T-helper 1 cell treated with Interleukin-12 subunit alpha and Interleukin-12 subunit beta and Interleukin-4 antibody, amounts not matched to agents 30 μg/mL and 1 μg/mL, for 36 hours (primary cell): ENCODE measurements around the gene CA10.

Experiments
- H3K27ac Mint-ChIP-seq: one replicate; pipeline ENCODE4 v1.8.0; 2021; ENCODE audit warnings: mild to moderate bottlenecking, mixed read lengths
- H3K27me3 Mint-ChIP-seq: one replicate; pipeline ENCODE4 v1.8.0; 2021; ENCODE audit warnings: low read depth, mixed read lengths
- H3K36me3 Mint-ChIP-seq: one replicate; pipeline ENCODE4 v1.8.0; 2021; ENCODE audit warnings: low read depth, mixed read lengths
- H3K4me1 Mint-ChIP-seq: one replicate; pipeline ENCODE4 v1.8.0; 2021; ENCODE audit warnings: low read depth, mixed read lengths
- H3K4me3 Mint-ChIP-seq: one replicate; pipeline ENCODE4 v1.8.0; 2021; ENCODE audit warnings: mild to moderate bottlenecking, moderate library complexity, mixed read lengths
- H3K9me3 Mint-ChIP-seq: one replicate; pipeline ENCODE4 v1.8.0; 2021; ENCODE audit warnings: mixed read lengths

The CA10 gene

GRCh38 chr17:51803161-51803560, 355.4 kb downstream of the CA10 start:
- H3K9me3 Mint-ChIP-seq = no peaks in the 10 kb centered on the region
- H3K4me1 Mint-ChIP-seq = no peaks in the 10 kb centered on the region
- H3K36me3 Mint-ChIP-seq = no peaks in the 10 kb centered on the region
- H3K4me3 Mint-ChIP-seq = no peak overlapping the region
- H3K27ac Mint-ChIP-seq = no peak overlapping the region
- H3K27me3 Mint-ChIP-seq = peaks cover 10% of the 10 kb centered on the region

- Mint-ChIP-seq H3K36me3 (no peaks in the 10 kb centered on the region), H3K9me3 (no peaks in the 10 kb centered on the region), H3K4me3 (no peak overlapping the region), H3K27me3 (peaks cover 10% of the 10 kb centered on the region), H3K4me1 (no peaks in the 10 kb centered on the region), H3K27ac (no peak overlapping the region)
Observed at GRCh38 chr17:51802544-51802943, 356.0 kb downstream of the CA10 start.

GRCh38 chr17:51801626-51802025, 356.9 kb downstream of the CA10 start:
- Mint-ChIP-seq H3K4me1 (no peaks in the 10 kb centered on the region), H3K36me3 (no peaks in the 10 kb centered on the region), H3K9me3 (no peaks in the 10 kb centered on the region)

GRCh38 chr17:51799981-51800380, 358.5 kb downstream of the CA10 start:
- H3K9me3 Mint-ChIP-seq = no peaks in the 10 kb centered on the region
- no peak overlapping the region for H3K4me3 Mint-ChIP-seq
- no peaks in the 10 kb centered on the region for H3K4me1 Mint-ChIP-seq
- H3K27ac Mint-ChIP-seq = no peak overlapping the region
- no peaks in the 10 kb centered on the region for H3K36me3 Mint-ChIP-seq
- peaks cover 8% of the 10 kb centered on the region for H3K27me3 Mint-ChIP-seq

More at GRCh38 chr17:51801626-51802025, 356.9 kb downstream of the CA10 start:
- no peak overlapping the region for H3K27ac Mint-ChIP-seq
- peaks cover 10% of the 10 kb centered on the region for H3K27me3 Mint-ChIP-seq
- H3K4me3 Mint-ChIP-seq = no peak overlapping the region

GRCh38 chr17:51799240-51799639, 359.3 kb downstream of the CA10 start:
- no peak overlapping the region for H3K27ac Mint-ChIP-seq
- no peaks in the 10 kb centered on the region for H3K36me3 Mint-ChIP-seq
- H3K4me3 Mint-ChIP-seq = no peak overlapping the region
- H3K27me3 Mint-ChIP-seq = peaks cover 6% of the 10 kb centered on the region
- H3K4me1 Mint-ChIP-seq = no peaks in the 10 kb centered on the region
- H3K9me3 Mint-ChIP-seq = no peaks in the 10 kb centered on the region

- Mint-ChIP-seq H3K4me1 (no peaks in the 10 kb centered on the region), H3K27ac (no peak overlapping the region), H3K9me3 (no peaks in the 10 kb centered on the region), H3K36me3 (no peaks in the 10 kb centered on the region), H3K4me3 (no peak overlapping the region), H3K27me3 (peaks cover 14% of the 10 kb centered on the region)
Observed at GRCh38 chr17:51797150-51797549, 361.4 kb downstream of the CA10 start.

- Mint-ChIP-seq H3K9me3 (no peaks in the 10 kb centered on the region), H3K4me1 (no peaks in the 10 kb centered on the region), H3K27ac (no peak overlapping the region), H3K27me3 (peaks cover 14% of the 10 kb centered on the region), H3K4me3 (no peak overlapping the region), H3K36me3 (no peaks in the 10 kb centered on the region)
Observed at GRCh38 chr17:51796026-51796425, 362.5 kb downstream of the CA10 start.

- Mint-ChIP-seq H3K9me3 (no peaks in the 10 kb centered on the region), H3K27me3 (peaks cover 14% of the 10 kb centered on the region), H3K4me3 (no peak overlapping the region), H3K4me1 (no peaks in the 10 kb centered on the region), H3K27ac (no peak overlapping the region), H3K36me3 (no peaks in the 10 kb centered on the region)
Observed at GRCh38 chr17:51795401-51795800, 363.1 kb downstream of the CA10 start.

GRCh38 chr17:51794466-51794865, 364.0 kb downstream of the CA10 start:
- H3K27me3 Mint-ChIP-seq = peaks cover 13% of the 10 kb centered on the region
- H3K9me3 Mint-ChIP-seq = no peaks in the 10 kb centered on the region
- H3K4me3 Mint-ChIP-seq = no peak overlapping the region
- H3K36me3 Mint-ChIP-seq = no peaks in the 10 kb centered on the region
- no peak overlapping the region for H3K27ac Mint-ChIP-seq
- H3K4me1 Mint-ChIP-seq = no peaks in the 10 kb centered on the region

GRCh38 chr17:51793686-51794085, 364.8 kb downstream of the CA10 start:
- Mint-ChIP-seq H3K27ac (no peak overlapping the region), H3K27me3 (peaks cover 11% of the 10 kb centered on the region), H3K4me3 (no peak overlapping the region), H3K36me3 (no peaks in the 10 kb centered on the region), H3K4me1 (no peaks in the 10 kb centered on the region), H3K9me3 (no peaks in the 10 kb centered on the region)

GRCh38 chr17:51778842-51779241, 379.7 kb downstream of the CA10 start:
- Mint-ChIP-seq H3K4me3 (no peak overlapping the region), H3K4me1 (no peaks in the 10 kb centered on the region), H3K9me3 (no peaks in the 10 kb centered on the region), H3K27ac (no peak overlapping the region), H3K36me3 (no peaks in the 10 kb centered on the region), H3K27me3 (peaks cover 10% of the 10 kb centered on the region)

GRCh38 chr17:51770027-51770759, 388.3 kb downstream of the CA10 start:
- no peaks in the 10 kb centered on the region for H3K4me1 Mint-ChIP-seq
- H3K9me3 Mint-ChIP-seq = no peaks in the 10 kb centered on the region
- H3K27ac Mint-ChIP-seq = no peak overlapping the region
- H3K27me3 Mint-ChIP-seq = no peaks in the 10 kb centered on the region
- H3K4me3 Mint-ChIP-seq = no peak overlapping the region
- no peaks in the 10 kb centered on the region for H3K36me3 Mint-ChIP-seq

GRCh38 chr17:51769231-51769630, 389.3 kb downstream of the CA10 start:
- Mint-ChIP-seq H3K4me1 (no peaks in the 10 kb centered on the region), H3K4me3 (no peak overlapping the region), H3K27ac (no peak overlapping the region), H3K27me3 (peaks cover 4% of the 10 kb centered on the region), H3K36me3 (no peaks in the 10 kb centered on the region), H3K9me3 (no peaks in the 10 kb centered on the region)

- H3K27ac Mint-ChIP-seq = no peak overlapping the region
- H3K36me3 Mint-ChIP-seq = no peaks in the 10 kb centered on the region
- no peak overlapping the region for H3K4me3 Mint-ChIP-seq
- peaks cover 5% of the 10 kb centered on the region for H3K27me3 Mint-ChIP-seq
- no peaks in the 10 kb centered on the region for H3K9me3 Mint-ChIP-seq
- H3K4me1 Mint-ChIP-seq = no peaks in the 10 kb centered on the region
Observed at GRCh38 chr17:51768706-51769105, 389.8 kb downstream of the CA10 start.

GRCh38 chr17:51767287-51767686, 391.2 kb downstream of the CA10 start:
- no peak overlapping the region for H3K4me3 Mint-ChIP-seq
- H3K4me1 Mint-ChIP-seq = no peaks in the 10 kb centered on the region
- no peaks in the 10 kb centered on the region for H3K36me3 Mint-ChIP-seq
- H3K9me3 Mint-ChIP-seq = no peaks in the 10 kb centered on the region
- H3K27ac Mint-ChIP-seq = no peak overlapping the region
- peaks cover 6% of the 10 kb centered on the region for H3K27me3 Mint-ChIP-seq
